ENCODE measurements around the gene SLC35G2.

The SLC35G2 gene

GRCh38 chr3:136883967-136884720 is 65.2 kb downstream of the SLC35G2 start:
- H3K4me3 ChIP-seq (ENCODE audit: severe bottlenecking) = no peak overlapping the region
- no peak for ATAC-seq (ENCODE audit: low read depth)
- no peak overlapping the region for H3K27ac ChIP-seq (ENCODE audit: poor library complexity, severe bottlenecking)
- no peaks in the 10 kb centered on the region for H3K4me1 ChIP-seq (ENCODE audit: insufficient read depth, poor library complexity, severe bottlenecking)
- no peak for DNase-seq (ENCODE audit: low spot score)
- H3K36me3 ChIP-seq (ENCODE audit: low read depth) = no peaks in the 10 kb centered on the region
- peaks cover under 1% of the 10 kb centered on the region for H3K9me3 ChIP-seq (ENCODE audit: severe bottlenecking)
- no peaks in the 10 kb centered on the region for H3K27me3 ChIP-seq (ENCODE audit: insufficient read depth, poor library complexity, severe bottlenecking)
- TF ChIP-seq, protein P1, sequence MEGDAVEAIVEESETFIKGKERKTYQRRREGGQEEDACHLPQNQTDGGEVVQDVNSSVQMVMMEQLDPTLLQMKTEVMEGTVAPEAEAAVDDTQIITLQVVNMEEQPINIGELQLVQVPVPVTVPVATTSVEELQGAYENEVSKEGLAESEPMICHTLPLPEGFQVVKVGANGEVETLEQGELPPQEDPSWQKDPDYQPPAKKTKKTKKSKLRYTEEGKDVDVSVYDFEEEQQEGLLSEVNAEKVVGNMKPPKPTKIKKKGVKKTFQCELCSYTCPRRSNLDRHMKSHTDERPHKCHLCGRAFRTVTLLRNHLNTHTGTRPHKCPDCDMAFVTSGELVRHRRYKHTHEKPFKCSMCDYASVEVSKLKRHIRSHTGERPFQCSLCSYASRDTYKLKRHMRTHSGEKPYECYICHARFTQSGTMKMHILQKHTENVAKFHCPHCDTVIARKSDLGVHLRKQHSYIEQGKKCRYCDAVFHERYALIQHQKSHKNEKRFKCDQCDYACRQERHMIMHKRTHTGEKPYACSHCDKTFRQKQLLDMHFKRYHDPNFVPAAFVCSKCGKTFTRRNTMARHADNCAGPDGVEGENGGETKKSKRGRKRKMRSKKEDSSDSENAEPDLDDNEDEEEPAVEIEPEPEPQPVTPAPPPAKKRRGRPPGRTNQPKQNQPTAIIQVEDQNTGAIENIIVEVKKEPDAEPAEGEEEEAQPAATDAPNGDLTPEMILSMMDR (IDR thresholded peaks at IDR 0.05; ENCODE audit: poor library complexity, severe bottlenecking) = no peak

DNA sequence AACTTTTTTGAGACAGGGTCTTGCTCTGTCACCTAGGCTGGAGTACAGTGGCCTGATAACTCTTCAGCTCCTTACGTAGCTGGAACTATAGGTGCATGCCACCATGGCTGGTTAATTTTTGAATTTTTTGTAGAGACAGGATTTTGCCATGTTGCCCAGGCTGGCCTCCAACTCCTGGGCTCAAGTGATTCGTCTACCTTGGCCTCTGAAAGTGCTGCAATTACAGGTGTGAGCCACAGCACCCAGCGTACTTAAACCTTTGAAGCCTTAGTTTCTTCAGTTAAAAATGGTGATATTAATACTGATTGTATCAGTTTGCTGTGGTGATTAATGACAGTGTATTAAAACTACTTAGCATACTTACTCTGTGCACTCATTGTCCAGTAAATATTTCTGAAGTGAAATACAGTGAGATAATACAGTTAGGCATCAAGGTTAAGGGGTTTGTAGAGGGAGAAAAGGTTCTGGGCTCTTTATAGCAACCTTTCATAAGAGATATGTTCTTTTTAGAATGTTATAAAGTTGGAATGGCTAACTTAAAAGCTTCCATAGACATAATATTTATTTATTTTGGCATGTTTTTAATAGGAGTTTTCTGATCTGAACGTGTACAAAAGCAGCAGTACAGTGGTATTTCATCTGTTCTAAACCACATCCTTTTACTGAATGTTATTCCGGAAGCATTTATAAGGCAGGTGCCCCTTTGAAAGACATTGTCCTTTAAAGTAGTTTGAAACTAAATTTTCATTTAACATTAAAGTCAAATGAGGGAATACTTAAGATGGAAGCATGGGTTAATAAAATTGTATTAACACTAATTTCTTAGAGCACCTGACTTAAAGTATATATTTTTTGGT is 66.7 kb downstream of the SLC35G2 start:
- H3K9me3 ChIP-seq (ENCODE audit: severe bottlenecking) = no peaks in the 10 kb centered on the region
- no peaks in the 10 kb centered on the region for H3K4me1 ChIP-seq (ENCODE audit: insufficient read depth, poor library complexity, severe bottlenecking)
- ATAC-seq (ENCODE audit: low read depth) = no peak

DNA sequence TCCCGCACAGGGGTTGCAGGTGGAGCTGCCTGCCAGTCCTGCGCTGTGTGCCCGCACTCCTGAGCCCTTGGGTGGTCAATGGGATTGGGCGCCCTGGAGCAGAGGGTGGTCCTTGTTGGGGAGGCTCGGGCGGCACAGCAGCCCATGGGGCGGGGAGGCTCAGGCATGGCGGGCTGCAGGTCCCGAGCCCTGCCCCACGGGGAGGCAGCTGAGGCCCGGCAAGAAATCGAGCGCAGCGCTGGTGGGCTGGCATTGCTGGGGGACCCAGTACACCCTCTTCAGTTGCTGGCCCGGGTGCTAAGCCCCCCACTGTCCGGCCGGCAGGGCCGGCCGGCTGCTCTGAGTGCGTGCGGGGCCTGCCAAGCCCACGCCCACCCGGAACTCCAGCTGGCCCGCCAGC is 71.0 kb downstream of the SLC35G2 start:
- H3K9me3 ChIP-seq (ENCODE audit: severe bottlenecking) = no peaks in the 10 kb centered on the region
- ATAC-seq (ENCODE audit: low read depth) (no peak), DNase-seq (ENCODE audit: low spot score) (no peak)
- TF ChIP-seq, protein P1 (IDR thresholded peaks at IDR 0.05; ENCODE audit: poor library complexity, severe bottlenecking) = no peak
- H3K4me3 ChIP-seq (ENCODE audit: severe bottlenecking) = no peak overlapping the region
- H3K36me3 ChIP-seq (ENCODE audit: low read depth) = peaks cover 6% of the 10 kb centered on the region
- no peaks in the 10 kb centered on the region for H3K27me3 ChIP-seq (ENCODE audit: insufficient read depth, poor library complexity, severe bottlenecking)
- no peak overlapping the region for H3K27ac ChIP-seq (ENCODE audit: poor library complexity, severe bottlenecking)
- H3K4me1 ChIP-seq (ENCODE audit: insufficient read depth, poor library complexity, severe bottlenecking) = peaks cover 13% of the 10 kb centered on the region

More for the DNA sequence above, 66.7 kb downstream of the SLC35G2 start:
- no peak for DNase-seq (ENCODE audit: low spot score)
- peaks cover 1% of the 10 kb centered on the region for H3K36me3 ChIP-seq (ENCODE audit: low read depth)
- no peak overlapping the region for H3K4me3 ChIP-seq (ENCODE audit: severe bottlenecking)
- H3K27me3 ChIP-seq (ENCODE audit: insufficient read depth, poor library complexity, severe bottlenecking) = no peaks in the 10 kb centered on the region
- TF ChIP-seq, protein P1 (IDR thresholded peaks at IDR 0.05; ENCODE audit: poor library complexity, severe bottlenecking) = no peak
- H3K27ac ChIP-seq (ENCODE audit: poor library complexity, severe bottlenecking) = no peak overlapping the region

DNA sequence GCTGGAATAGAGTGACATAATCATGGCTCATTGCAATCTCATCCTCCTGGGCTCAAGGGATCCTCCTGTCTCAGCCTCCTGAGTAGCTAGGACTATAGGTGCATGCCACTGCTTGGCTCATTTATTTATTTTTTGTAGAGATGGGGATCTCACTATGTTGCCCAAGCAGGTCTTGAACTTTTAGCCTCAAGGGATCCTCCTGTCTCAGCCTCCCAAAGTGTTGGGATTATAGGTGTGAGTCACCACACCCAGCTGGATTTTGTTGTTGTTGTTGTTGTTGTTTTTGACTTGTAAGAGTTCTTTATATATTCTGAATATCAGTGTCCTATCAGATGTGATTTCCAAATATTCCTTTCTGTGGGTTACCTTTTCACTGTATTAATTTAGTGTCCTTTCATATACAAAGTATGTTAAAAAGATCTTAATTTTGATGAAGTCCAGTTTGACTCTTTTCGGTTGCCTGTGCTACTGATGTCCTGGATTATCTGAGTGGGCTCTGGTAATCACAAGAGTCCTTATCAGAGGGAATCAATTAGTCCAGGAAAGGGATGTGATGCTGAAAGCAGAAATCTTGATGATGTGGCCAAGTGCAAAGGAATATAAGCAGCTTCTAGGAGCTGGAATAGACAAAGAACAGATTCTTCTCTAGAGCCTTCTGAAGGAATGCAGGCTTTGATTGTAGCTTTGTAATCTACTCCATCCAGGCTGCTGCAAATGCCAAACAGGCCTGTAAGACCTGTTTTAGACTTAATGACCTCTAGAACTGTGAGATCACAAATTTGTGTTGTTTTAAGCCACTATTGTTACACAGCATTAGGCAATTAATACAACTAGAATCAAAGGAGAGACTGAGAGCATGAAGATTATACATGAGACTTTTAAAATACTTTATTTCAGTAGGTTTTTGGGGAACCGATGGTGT is 73.3 kb downstream of the SLC35G2 start:
- Histone ChIP-seq H3K4me3 (ENCODE audit: severe bottlenecking) (no peak overlapping the region), H3K4me1 (ENCODE audit: insufficient read depth, poor library complexity, severe bottlenecking) (peaks cover 13% of the 10 kb centered on the region), H3K27ac (ENCODE audit: poor library complexity, severe bottlenecking) (peak overlapping the region; percentile 35), H3K27me3 (ENCODE audit: insufficient read depth, poor library complexity, severe bottlenecking) (no peaks in the 10 kb centered on the region), H3K36me3 (ENCODE audit: low read depth) (peaks cover 15% of the 10 kb centered on the region), H3K9me3 (ENCODE audit: severe bottlenecking) (no peaks in the 10 kb centered on the region)
- DNase-seq (ENCODE audit: low spot score) (no peak), ATAC-seq (ENCODE audit: low read depth) (no peak)
- TF ChIP-seq, protein P1 (IDR thresholded peaks at IDR 0.05; ENCODE audit: poor library complexity, severe bottlenecking) = no peak
